ENCODE data around the gene BAZ2B.
"Not testable (repeated sequence)": the region's sequence is repeated elsewhere in the genome, so short reads cannot be mapped to it uniquely, and the experiment has no call there.

Gene BAZ2B

GRCh38 chr2:159637240-159637639 is 20.9 kb upstream of the BAZ2B start:
- Histone ChIP-seq H3K27me3 (ENCODE audit: insufficient read depth, low read length) (no peaks in the 10 kb centered on the region), H3K4me3 (ENCODE audit: low read depth, low read length) (no peak overlapping the region), H3K36me3 (ENCODE audit: control insufficient read depth in 1 of 2, insufficient read depth in 2 of 2, low read length in 2 of 2) (no peaks in the 10 kb centered on the region), H2BK12ac (ENCODE audit: low read length) (peak overlapping the region; percentile 88), H3K27ac (ENCODE audit: low read depth, low read length) (peak overlapping the region; percentile 92), H2AFZ (ENCODE audit: insufficient read depth, low read length, poor library complexity) (no peak overlapping the region), H4K12ac (ENCODE audit: low read depth, low read length) (peak overlapping the region; percentile 19), H3K9ac (ENCODE audit: low read length) (no peak overlapping the region), H2BK120ac (ENCODE audit: insufficient read depth, low read length, poor library complexity) (peak overlapping the region; percentile 85), H3K14ac (ENCODE audit: low read length) (peak overlapping the region; percentile 76), H3K23ac (ENCODE audit: low read length) (no peak overlapping the region), H3K9me3 (ENCODE audit: insufficient read depth, low read depth, low read length) (no peaks in the 10 kb centered on the region), H2BK5ac (ENCODE audit: low read depth, low read length, poor library complexity) (peak overlapping the region; percentile 79), H3K79me1 (ENCODE audit: low read length) (peaks cover 16% of the 10 kb centered on the region), H3K4ac (ENCODE audit: low read depth, low read length) (peak overlapping the region; percentile 72), H4K8ac (ENCODE audit: low read depth, low read length) (peak overlapping the region; percentile 74), H3K79me2 (ENCODE audit: control insufficient read depth, insufficient read depth, low read length, poor library complexity) (peaks cover 4% of the 10 kb centered on the region), H3K4me1 (ENCODE audit: control insufficient read depth in 1 of 2, insufficient read depth in 2 of 2, low read length in 2 of 2) (peaks cover 2 to 18% of the 10 kb centered on the region in 2 experiments), H3K4me2 (ENCODE audit: low read length) (no peak overlapping the region), H2AK5ac (ENCODE audit: low read length) (peak overlapping the region; percentile 64), H4K91ac (ENCODE audit: low read depth, low read length) (peak overlapping the region; percentile 93), H3K18ac (ENCODE audit: low read length) (peak overlapping the region; percentile 63)
- no peak for DNase-seq
- WGBS (ENCODE audit: extremely low coverage, insufficient coverage, insufficient read length): no CpG with 5 or more reads among the region's 3 CpGs

GRCh38 chr2:159635006-159635789 is 18.9 kb upstream of the BAZ2B start:
- H3K14ac ChIP-seq (ENCODE audit: low read length): no peak overlapping the region
- H3K27me3 ChIP-seq (ENCODE audit: insufficient read depth, low read length): no peaks in the 10 kb centered on the region
- DNase-seq: peak in 1 of 2 donors; percentile 53
- H2AK5ac ChIP-seq (ENCODE audit: low read length): no peak overlapping the region
- peaks cover 4% of the 10 kb centered on the region for H3K79me2 ChIP-seq (ENCODE audit: control insufficient read depth, insufficient read depth, low read length, poor library complexity)
- peaks cover 16% of the 10 kb centered on the region for H3K79me1 ChIP-seq (ENCODE audit: low read length)
- H2BK120ac ChIP-seq (ENCODE audit: insufficient read depth, low read length, poor library complexity): no peak overlapping the region
- H2BK5ac ChIP-seq (ENCODE audit: low read depth, low read length, poor library complexity): no peak overlapping the region
- peaks cover 2 to 18% of the 10 kb centered on the region in 2 experiments for H3K4me1 ChIP-seq (ENCODE audit: control insufficient read depth in 1 of 2, insufficient read depth in 2 of 2, low read length in 2 of 2)
- H3K9ac ChIP-seq (ENCODE audit: low read length): no peak overlapping the region
- no peak overlapping the region for H2AFZ ChIP-seq (ENCODE audit: insufficient read depth, low read length, poor library complexity)
- no CpG with 5 or more reads among the region's 4 CpGs for WGBS (ENCODE audit: extremely low coverage, insufficient coverage, insufficient read length)
- H2BK12ac ChIP-seq (ENCODE audit: low read length): no peak overlapping the region
- no peak overlapping the region for H3K27ac ChIP-seq (ENCODE audit: low read depth, low read length)
- no peak overlapping the region for H3K4ac ChIP-seq (ENCODE audit: low read depth, low read length)
- H4K8ac ChIP-seq (ENCODE audit: low read depth, low read length): no peak overlapping the region
- H3K9me3 ChIP-seq (ENCODE audit: insufficient read depth, low read depth, low read length): no peaks in the 10 kb centered on the region
- peaks cover 0 to 2% of the 10 kb centered on the region in 2 experiments for H3K36me3 ChIP-seq (ENCODE audit: control insufficient read depth in 1 of 2, insufficient read depth in 2 of 2, low read length in 2 of 2)
- no peak overlapping the region for H3K4me3 ChIP-seq (ENCODE audit: low read depth, low read length)
- H4K12ac ChIP-seq (ENCODE audit: low read depth, low read length): no peak overlapping the region
- H3K4me2 ChIP-seq (ENCODE audit: low read length): no peak overlapping the region
- H3K18ac ChIP-seq (ENCODE audit: low read length): no peak overlapping the region
- H4K91ac ChIP-seq (ENCODE audit: low read depth, low read length): no peak overlapping the region
- no peak overlapping the region for H3K23ac ChIP-seq (ENCODE audit: low read length)

GRCh38 chr2:159633219-159633618 is 16.9 kb upstream of the BAZ2B start:
- Histone ChIP-seq H3K27ac (ENCODE audit: low read depth, low read length) (no peak overlapping the region), H3K4ac (ENCODE audit: low read depth, low read length) (no peak overlapping the region), H3K79me2 (ENCODE audit: control insufficient read depth, insufficient read depth, low read length, poor library complexity) (peaks cover 4% of the 10 kb centered on the region), H3K18ac (ENCODE audit: low read length) (no peak overlapping the region), H3K4me2 (ENCODE audit: low read length) (no peak overlapping the region), H3K36me3 (ENCODE audit: control insufficient read depth in 1 of 2, insufficient read depth in 2 of 2, low read length in 2 of 2) (peaks cover 0 to 2% of the 10 kb centered on the region in 2 experiments), H4K12ac (ENCODE audit: low read depth, low read length) (no peak overlapping the region), H3K79me1 (ENCODE audit: low read length) (peaks cover 16% of the 10 kb centered on the region), H2AK5ac (ENCODE audit: low read length) (no peak overlapping the region), H4K8ac (ENCODE audit: low read depth, low read length) (no peak overlapping the region), H2BK120ac (ENCODE audit: insufficient read depth, low read length, poor library complexity) (no peak overlapping the region), H3K9me3 (ENCODE audit: insufficient read depth, low read depth, low read length) (no peaks in the 10 kb centered on the region), H3K27me3 (ENCODE audit: insufficient read depth, low read length) (no peaks in the 10 kb centered on the region), H3K23ac (ENCODE audit: low read length) (no peak overlapping the region), H2BK12ac (ENCODE audit: low read length) (no peak overlapping the region), H4K91ac (ENCODE audit: low read depth, low read length) (no peak overlapping the region), H2BK5ac (ENCODE audit: low read depth, low read length, poor library complexity) (no peak overlapping the region), H3K14ac (ENCODE audit: low read length) (no peak overlapping the region), H3K4me1 (ENCODE audit: control insufficient read depth in 1 of 2, insufficient read depth in 2 of 2, low read length in 2 of 2) (peaks cover 2 to 18% of the 10 kb centered on the region in 2 experiments), H3K4me3 (ENCODE audit: low read depth, low read length) (no peak overlapping the region), H2AFZ (ENCODE audit: insufficient read depth, low read length, poor library complexity) (no peak overlapping the region), H3K9ac (ENCODE audit: low read length) (no peak overlapping the region)
- no peak for DNase-seq
- WGBS (ENCODE audit: extremely low coverage, insufficient coverage, insufficient read length): no CpG with 5 or more reads among the region's 2 CpGs

- not testable (repeated sequence) for H3K4ac ChIP-seq (ENCODE audit: low read depth, low read length); H3K18ac ChIP-seq (ENCODE audit: low read length); H2BK12ac ChIP-seq (ENCODE audit: low read length); H4K91ac ChIP-seq (ENCODE audit: low read depth, low read length); H3K79me2 ChIP-seq (ENCODE audit: control insufficient read depth, insufficient read depth, low read length, poor library complexity); H3K23ac ChIP-seq (ENCODE audit: low read length); H3K36me3 ChIP-seq (ENCODE audit: control insufficient read depth in 1 of 2, insufficient read depth in 2 of 2, low read length in 2 of 2); H2BK5ac ChIP-seq (ENCODE audit: low read depth, low read length, poor library complexity); H3K4me1 ChIP-seq (ENCODE audit: control insufficient read depth in 1 of 2, insufficient read depth in 2 of 2, low read length in 2 of 2); H2AK5ac ChIP-seq (ENCODE audit: low read length); H4K12ac ChIP-seq (ENCODE audit: low read depth, low read length); H3K4me2 ChIP-seq (ENCODE audit: low read length); H3K27me3 ChIP-seq (ENCODE audit: insufficient read depth, low read length); H3K79me1 ChIP-seq (ENCODE audit: low read length); H3K27ac ChIP-seq (ENCODE audit: low read depth, low read length); H2BK120ac ChIP-seq (ENCODE audit: insufficient read depth, low read length, poor library complexity); DNase-seq; H4K8ac ChIP-seq (ENCODE audit: low read depth, low read length); H3K4me3 ChIP-seq (ENCODE audit: low read depth, low read length); H3K9me3 ChIP-seq (ENCODE audit: insufficient read depth, low read depth, low read length); H3K14ac ChIP-seq (ENCODE audit: low read length); H3K9ac ChIP-seq (ENCODE audit: low read length); H2AFZ ChIP-seq (ENCODE audit: insufficient read depth, low read length, poor library complexity)
- WGBS (ENCODE audit: extremely low coverage, insufficient coverage, insufficient read length): no CpG with 5 or more reads among the region's 2 CpGs
Measured at GRCh38 chr2:159625628-159626027, 9.3 kb upstream of the BAZ2B start.

Measured in trophoblast cell (in vitro differentiated cells and primary cell).